Psoas muscle (tissue), 8 donors: Measurements from ENCODE around the gene FITM1. TPM values are rescaled to one million over a fixed set of nuclear protein-coding genes. Genes with fewer than 3 reads are reported as not detected.

Experiments used
- ATAC-seq, 4 donors: fragments of 200-7000 bp; cut with Tn5 transposase; one replicate each; pipeline ENCODE4 v1.9.1; 2020; ENCODE audit warnings: moderate library complexity in 3 of 4, mild to moderate bottlenecking in 2 of 4
- DNase-seq, 2 donors: peaks; one replicate each; pipeline ENCODE4 v3.0.0-alpha.2; 2020
- H3K27ac ChIP-seq: fragments of 200-600 bp; one replicate; pipeline ENCODE4 v1.8.0; 2022
- H3K27me3 ChIP-seq, 3 donors: fragments of 200-600 bp in 1 of 3; one replicate each; pipeline versions ENCODE4 v1.6.1 to v1.8.0; 2013 to 2022; ENCODE audit warnings: low read length in 2 of 3, mild to moderate bottlenecking in 2 of 3, moderate library complexity in 1 of 3; ENCODE audit not compliant: insufficient read depth in 3 of 3
- H3K36me3 ChIP-seq, 2 donors: fragments of 200-600 bp in 1 of 2; one replicate each; pipeline versions ENCODE4 v1.6.1 to v1.8.0; 2013 to 2022; ENCODE audit warnings: low read depth in 1 of 2, mild to moderate bottlenecking in 1 of 2, moderate library complexity in 1 of 2; ENCODE audit not compliant: insufficient read depth in 1 of 2
- H3K4me1 ChIP-seq: fragments of 200-600 bp; one replicate; pipeline ENCODE4 v1.8.0; 2022
- H3K4me3 ChIP-seq: fragments of 200-600 bp; one replicate; pipeline ENCODE4 v1.8.0; 2022; ENCODE audit warnings: mild to moderate bottlenecking
- H3K9me3 ChIP-seq: fragments of 200-600 bp; one replicate; pipeline ENCODE4 v1.8.0; 2022
- WGBS, 3 donors: extraction: QIAGEN DNeasy Blood & Tissue Kit; methylation state at CpG; one replicate each; pipeline versions ENCODE4 v1.1.6 to v1.1.7; 2013; 5-methylcytosine and 5-hydroxymethylcytosine counted together
- intact Hi-C, 2 donors: fragments of 100-400 bp; cut with DNase I; formaldehyde crosslinking; loops; one replicate each; pipeline versions ENCODE4 v1.11.0 to v1.14.2; 2022
- polyA plus RNA-seq, 3 donors: library from polyadenylated mRNA; stranded (reverse); fragments of 200-250 nt; gene quantifications; one replicate each; pipeline ENCODE4 v1.2.3, GENCODE V29; 2013
- total RNA-seq, 4 donors: library from RNA; stranded (reverse); fragmentation: NEBNext Ultra II Directional in 2 of 4; extraction: Animal tissue kit (Norgen Biotek cat#: 25700) in 2 of 4; gene quantifications; one replicate each; pipeline versions ENCODE4 v1.2.1 to v1.2.4, GENCODE V29; 2021 to 2023
- TF ChIP-seq, protein P1 (sequence below): fragments of 200-600 bp; IDR thresholded peaks from one replicate; pipeline ENCODE4 v1.8.0; 2022; ENCODE audit warnings: antibody characterized with exemption
- donor health status: healthy with polysubstance abuse.
- donor health status: DM: no; HTN: no; CAD: no; lungs with moderate emphysema.
- donor health status: Bipolar disorder and iron deficiency.
- donor health status: healthy.
- donor health status: DM: yes; HTN: yes; CAD: no.
- donor health status: DM: no; HTN: no; CAD: no.
- donor health status: DM: no; HTN: no; CAD: no.
- donor health status: DM: yes; HTN: yes; CAD: no.

The FITM1 gene
- total and polyA plus RNA-seq, 7 donors = 72.8 to 167 (median 130) TPM

GRCh38 chr14:24123424-24124417, 6.7 kb upstream of the FITM1 start:
- ATAC-seq = peak in 1 of 4 donors; percentile 13
- TF ChIP-seq, protein P1, sequence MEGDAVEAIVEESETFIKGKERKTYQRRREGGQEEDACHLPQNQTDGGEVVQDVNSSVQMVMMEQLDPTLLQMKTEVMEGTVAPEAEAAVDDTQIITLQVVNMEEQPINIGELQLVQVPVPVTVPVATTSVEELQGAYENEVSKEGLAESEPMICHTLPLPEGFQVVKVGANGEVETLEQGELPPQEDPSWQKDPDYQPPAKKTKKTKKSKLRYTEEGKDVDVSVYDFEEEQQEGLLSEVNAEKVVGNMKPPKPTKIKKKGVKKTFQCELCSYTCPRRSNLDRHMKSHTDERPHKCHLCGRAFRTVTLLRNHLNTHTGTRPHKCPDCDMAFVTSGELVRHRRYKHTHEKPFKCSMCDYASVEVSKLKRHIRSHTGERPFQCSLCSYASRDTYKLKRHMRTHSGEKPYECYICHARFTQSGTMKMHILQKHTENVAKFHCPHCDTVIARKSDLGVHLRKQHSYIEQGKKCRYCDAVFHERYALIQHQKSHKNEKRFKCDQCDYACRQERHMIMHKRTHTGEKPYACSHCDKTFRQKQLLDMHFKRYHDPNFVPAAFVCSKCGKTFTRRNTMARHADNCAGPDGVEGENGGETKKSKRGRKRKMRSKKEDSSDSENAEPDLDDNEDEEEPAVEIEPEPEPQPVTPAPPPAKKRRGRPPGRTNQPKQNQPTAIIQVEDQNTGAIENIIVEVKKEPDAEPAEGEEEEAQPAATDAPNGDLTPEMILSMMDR = no peak
- H3K4me3 ChIP-seq = no peak overlapping the region
- no peaks in the 10 kb centered on the region for H3K9me3 ChIP-seq
- intact Hi-C loops = no loop called here
- no peak overlapping the region for H3K27ac ChIP-seq
- no peaks in the 10 kb centered on the region for H3K4me1 ChIP-seq
- 81 to 88% (median 83%) methylated on average over 9 of the region's 9 CpGs for WGBS, 3 donors
- H3K36me3 ChIP-seq = peaks cover 4 to 57% of the 10 kb centered on the region in 2 donors
- DNase-seq = no peak
- no peaks in the 10 kb centered on the region for H3K27me3 ChIP-seq

DNA sequence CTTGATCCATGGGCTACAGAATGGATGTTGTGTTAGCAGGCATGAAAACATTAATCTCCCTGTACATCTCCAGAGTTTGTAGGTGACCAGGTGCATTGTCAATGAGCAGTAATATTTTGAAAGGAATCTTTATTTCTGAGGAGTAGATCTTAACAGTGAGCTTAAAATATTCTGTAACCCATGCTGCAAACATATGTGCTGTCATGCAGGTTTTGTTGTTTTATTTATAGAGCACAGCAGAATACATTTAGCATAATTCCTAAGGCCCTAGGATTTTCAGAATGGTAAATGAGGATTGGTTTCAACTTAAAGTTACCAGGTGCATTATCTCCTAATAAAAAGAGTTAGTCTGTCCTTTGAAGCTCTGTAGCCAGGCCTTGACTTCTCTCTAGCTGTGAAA, 3.5 kb upstream of the FITM1 start:
- DNase-seq (no peak), ATAC-seq (no peak)
- H3K9me3 ChIP-seq = no peaks in the 10 kb centered on the region
- intact Hi-C loops = no loop called here
- H3K27ac ChIP-seq = no peak overlapping the region
- no peaks in the 10 kb centered on the region for H3K27me3 ChIP-seq
- no peak overlapping the region for H3K4me3 ChIP-seq
- TF ChIP-seq, protein P1 = no peak
- H3K36me3 ChIP-seq = peaks cover 0 to 25% of the 10 kb centered on the region in 2 donors
- peaks cover 9% of the 10 kb centered on the region for H3K4me1 ChIP-seq

GRCh38 chr14:24127673-24128072, 2.8 kb upstream of the FITM1 start:
- no peaks in the 10 kb centered on the region for H3K27me3 ChIP-seq
- no peak overlapping the region for H3K27ac ChIP-seq
- no peaks in the 10 kb centered on the region for H3K9me3 ChIP-seq
- WGBS, 3 donors = 80 to 93% (median 82%) methylated on average over 2 of the region's 2 CpGs
- ATAC-seq (no peak), DNase-seq (no peak)
- intact Hi-C loops = no loop called here
- H3K36me3 ChIP-seq = peaks cover 0 to 18% of the 10 kb centered on the region in 2 donors
- H3K4me1 ChIP-seq = peaks cover 13% of the 10 kb centered on the region
- TF ChIP-seq, protein P1 = no peak
- H3K4me3 ChIP-seq = no peak overlapping the region

DNA sequence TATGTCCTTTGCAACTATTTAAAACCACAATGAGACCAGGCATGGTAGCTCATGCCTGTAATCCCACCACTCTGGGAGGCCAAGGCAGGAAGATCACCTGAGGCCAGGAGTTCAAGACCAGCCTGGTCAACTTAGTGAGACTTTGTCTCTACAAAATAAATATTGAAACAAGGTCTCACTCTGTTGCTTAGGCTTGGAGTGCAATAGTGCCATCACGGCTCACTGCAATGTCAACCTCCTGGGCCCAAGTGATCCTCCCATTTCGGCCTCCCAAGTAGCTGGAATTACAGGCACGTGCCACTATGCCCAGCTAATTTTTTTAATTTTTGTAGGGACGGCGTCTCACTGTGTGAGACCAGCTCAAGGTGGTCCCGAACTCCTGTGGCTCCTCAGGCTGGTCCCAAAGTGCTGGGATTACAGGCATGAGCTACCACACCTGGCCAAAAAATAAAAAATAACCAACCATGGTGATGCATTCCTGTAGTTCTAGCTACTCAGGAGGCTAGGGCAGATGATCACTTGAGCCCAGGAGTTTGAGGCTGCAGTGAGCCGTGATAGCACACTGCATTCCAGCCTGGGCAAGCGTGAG, 955 bp upstream of the FITM1 start:
- Histone ChIP-seq H3K27ac (peak overlapping the region; percentile 96), H3K27me3 (no peaks in the 10 kb centered on the region), H3K36me3 (peaks cover 0 to under 1% of the 10 kb centered on the region in 2 donors), H3K4me3 (no peak overlapping the region), H3K9me3 (no peaks in the 10 kb centered on the region), H3K4me1 (peaks cover 24% of the 10 kb centered on the region)
- DNase-seq = no peak
- 84 to 95% (median 86%) methylated on average over 8 of the region's 8 CpGs for WGBS, 3 donors
- intact Hi-C loops = no loop called here
- TF ChIP-seq, protein P1 = no peak
- ATAC-seq = no peak
